Measurements from ENCODE around the gene NASP.

Gene NASP

GRCh38 chr1:45621895-45622523 is 38.2 kb downstream of the NASP start:
- DNase-seq = no peak

GRCh38 chr1:45622524-45623394 is 38.9 kb downstream of the NASP start:
- DNase-seq = no peak

GRCh38 chr1:45623972-45624371 is 40.1 kb downstream of the NASP start, which contains the start of gene CCDC17:
TSS of gene CCDC17 (minus strand) at chr1:45624054. CDS start at chr1:45623909, 145 bp downstream.
- no peak for DNase-seq

- DNase-seq = no peak
Observed at GRCh38 chr1:45629035-45629434, 45.2 kb downstream of the NASP start.

- DNase-seq = no peak
Observed at GRCh38 chr1:45630429-45630828, 46.6 kb downstream of the NASP start.

- no peak for DNase-seq
Observed at GRCh38 chr1:45635211-45635610, 51.4 kb downstream of the NASP start.

GRCh38 chr1:45640293-45640692 is 56.5 kb downstream of the NASP start:
- DNase-seq = no peak

- DNase-seq = no peak
Observed at GRCh38 chr1:45643321-45643720, 59.5 kb downstream of the NASP start.

GRCh38 chr1:45643978-45644377 is 60.1 kb downstream of the NASP start:
- no peak for DNase-seq

GRCh38 chr1:45644661-45645060 is 60.8 kb downstream of the NASP start:
- DNase-seq = no peak

GRCh38 chr1:45647248-45648021 is 63.6 kb downstream of the NASP start:
- no peak for DNase-seq

- DNase-seq = no peak
Observed at GRCh38 chr1:45654540-45655280, 70.9 kb downstream of the NASP start.

GRCh38 chr1:45656573-45657226 is 72.9 kb downstream of the NASP start:
- no peak for DNase-seq

GRCh38 chr1:45658171-45658570 is 74.3 kb downstream of the NASP start:
- no peak for DNase-seq

- no peak for DNase-seq
Observed at GRCh38 chr1:45659222-45659621, 75.4 kb downstream of the NASP start.

GRCh38 chr1:45660336-45660735 is 76.5 kb downstream of the NASP start:
- DNase-seq = no peak

GRCh38 chr1:45666836-45667235 is 83.0 kb downstream of the NASP start:
- DNase-seq = no peak

GRCh38 chr1:45667321-45668111 is 83.7 kb downstream of the NASP start:
- DNase-seq = no peak
